ENCODE results near the gene CYP4F22. TPM values are rescaled to one million over a fixed set of nuclear protein-coding genes. Genes with fewer than 3 reads are reported as not detected.

The CYP4F22 gene
- total RNA-seq, 2 donors from 2014 or later: not detected

DNA sequence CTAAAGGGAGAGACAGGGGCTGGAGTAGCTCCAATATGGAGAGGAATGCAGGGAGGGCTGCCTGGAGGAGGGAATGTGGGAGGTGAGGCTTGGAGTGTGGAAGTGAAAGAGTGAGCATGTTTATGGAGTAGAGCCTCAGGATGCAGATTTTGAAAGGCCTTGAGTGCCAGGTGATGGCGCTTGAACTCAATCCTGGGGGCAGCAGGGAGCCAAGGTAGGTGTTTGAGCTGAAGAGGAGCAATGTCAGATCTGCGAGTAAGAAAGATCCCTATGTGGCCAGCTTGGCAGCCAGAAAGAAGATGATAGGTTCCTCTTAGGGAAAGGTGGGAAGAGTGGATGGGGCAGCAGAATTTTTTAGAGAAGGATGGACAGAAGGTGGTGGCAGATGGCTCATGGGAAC lies 40.3 kb downstream of the CYP4F22 start:
- Histone ChIP-seq H3K4me3 (no peak overlapping the region), H3K27me3 (replicated peaks; ENCODE audit: insufficient read depth) (no peaks in the 10 kb centered on the region), H3K9me3 (no peaks in the 10 kb centered on the region), H3K4me1 (ENCODE audit: control insufficient read depth in 1 of 2, low read depth in 2 of 2) (peaks cover 6 to 11% of the 10 kb centered on the region in 2 donors), H3K27ac (no peak overlapping the region), H3K36me3 (no peaks in the 10 kb centered on the region)
- TF ChIP-seq, protein P1, sequence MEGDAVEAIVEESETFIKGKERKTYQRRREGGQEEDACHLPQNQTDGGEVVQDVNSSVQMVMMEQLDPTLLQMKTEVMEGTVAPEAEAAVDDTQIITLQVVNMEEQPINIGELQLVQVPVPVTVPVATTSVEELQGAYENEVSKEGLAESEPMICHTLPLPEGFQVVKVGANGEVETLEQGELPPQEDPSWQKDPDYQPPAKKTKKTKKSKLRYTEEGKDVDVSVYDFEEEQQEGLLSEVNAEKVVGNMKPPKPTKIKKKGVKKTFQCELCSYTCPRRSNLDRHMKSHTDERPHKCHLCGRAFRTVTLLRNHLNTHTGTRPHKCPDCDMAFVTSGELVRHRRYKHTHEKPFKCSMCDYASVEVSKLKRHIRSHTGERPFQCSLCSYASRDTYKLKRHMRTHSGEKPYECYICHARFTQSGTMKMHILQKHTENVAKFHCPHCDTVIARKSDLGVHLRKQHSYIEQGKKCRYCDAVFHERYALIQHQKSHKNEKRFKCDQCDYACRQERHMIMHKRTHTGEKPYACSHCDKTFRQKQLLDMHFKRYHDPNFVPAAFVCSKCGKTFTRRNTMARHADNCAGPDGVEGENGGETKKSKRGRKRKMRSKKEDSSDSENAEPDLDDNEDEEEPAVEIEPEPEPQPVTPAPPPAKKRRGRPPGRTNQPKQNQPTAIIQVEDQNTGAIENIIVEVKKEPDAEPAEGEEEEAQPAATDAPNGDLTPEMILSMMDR (IDR thresholded peaks at IDR 0.05): no peak
- DNase-seq (ENCODE audit: low spot score) (no peak), ATAC-seq (ENCODE audit: insufficient number of reproducible peaks, low FRiP score, low read depth) (no peak)

DNA sequence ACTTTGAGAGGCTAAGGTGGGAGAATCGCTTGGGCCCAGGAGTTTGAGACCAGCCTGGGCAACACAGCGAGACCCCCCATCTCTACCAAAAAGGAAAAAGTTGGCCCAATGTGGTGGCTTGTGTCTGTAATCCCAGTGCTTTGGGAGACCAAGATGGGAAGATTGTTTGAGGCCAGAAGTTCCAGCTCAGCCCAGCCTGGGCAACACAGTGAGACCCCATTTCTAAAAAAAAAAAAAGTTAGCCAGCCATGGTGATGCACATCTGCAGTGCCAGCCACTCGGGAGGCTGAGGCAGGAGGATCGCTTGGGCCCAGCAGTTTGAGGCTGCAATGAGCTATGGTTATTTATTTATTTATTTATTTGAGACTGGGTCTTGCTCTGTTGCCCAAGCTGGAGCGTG lies 41.3 kb downstream of the CYP4F22 start:
- DNase-seq (ENCODE audit: low spot score) (no peak), ATAC-seq (ENCODE audit: insufficient number of reproducible peaks, low FRiP score, low read depth) (no peak)
- Histone ChIP-seq H3K4me3 (no peak overlapping the region), H3K27me3 (replicated peaks; ENCODE audit: insufficient read depth) (no peaks in the 10 kb centered on the region), H3K36me3 (no peaks in the 10 kb centered on the region), H3K9me3 (no peaks in the 10 kb centered on the region), H3K4me1 (ENCODE audit: control insufficient read depth in 1 of 2, low read depth in 2 of 2) (peaks cover 6 to 11% of the 10 kb centered on the region in 2 donors), H3K27ac (no peak overlapping the region)
- TF ChIP-seq, protein P1 (IDR thresholded peaks at IDR 0.05): no peak

DNA sequence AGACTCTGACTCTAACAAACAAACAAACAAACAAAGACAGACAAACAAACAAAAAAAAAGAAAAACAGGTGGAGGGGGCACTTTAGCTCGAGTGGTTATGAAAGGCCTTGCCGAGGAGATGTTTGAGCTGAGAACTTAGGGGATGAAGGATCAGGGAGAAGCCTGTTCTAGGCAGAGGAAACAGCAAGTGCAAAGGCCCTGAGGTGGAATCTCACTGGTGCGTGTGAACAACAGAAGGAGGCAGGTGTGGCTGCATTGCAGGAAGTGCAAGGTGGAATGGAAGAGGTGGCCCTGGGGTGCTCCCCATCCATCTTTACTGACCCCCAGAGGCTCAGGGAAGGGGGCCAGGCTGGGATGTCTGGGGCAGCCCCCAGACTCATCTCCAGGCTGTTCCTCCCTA lies 41.9 kb downstream of the CYP4F22 start:
- no peaks in the 10 kb centered on the region for H3K36me3 ChIP-seq
- TF ChIP-seq, protein P1 (IDR thresholded peaks at IDR 0.05): no peak
- no peak for DNase-seq (ENCODE audit: low spot score)
- no peak overlapping the region for H3K4me3 ChIP-seq
- no peaks in the 10 kb centered on the region for H3K27me3 ChIP-seq (replicated peaks; ENCODE audit: insufficient read depth)
- no peak overlapping the region for H3K27ac ChIP-seq
- ATAC-seq (ENCODE audit: insufficient number of reproducible peaks, low FRiP score, low read depth): no peak
- H3K4me1 ChIP-seq (ENCODE audit: control insufficient read depth in 1 of 2, low read depth in 2 of 2): peaks cover 6 to 11% of the 10 kb centered on the region in 2 donors
- no peaks in the 10 kb centered on the region for H3K9me3 ChIP-seq

DNA sequence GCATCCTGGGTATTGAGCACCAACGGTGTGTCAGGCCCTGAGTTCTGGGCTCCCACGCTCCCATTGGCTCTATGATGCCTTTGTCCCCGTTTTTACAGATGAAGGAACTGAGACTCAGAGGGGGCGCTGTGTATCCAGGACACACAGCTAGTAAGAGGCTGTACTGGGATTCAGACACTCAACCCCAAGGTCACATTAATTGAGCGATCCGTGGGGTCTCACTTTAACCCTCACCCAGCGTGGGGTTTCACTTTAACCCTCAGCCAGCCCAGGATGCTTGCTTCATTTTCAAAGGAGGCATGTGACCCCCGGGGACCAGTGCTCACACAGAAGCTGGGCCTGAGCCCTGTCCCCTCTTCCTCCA lies 42.6 kb downstream of the CYP4F22 start:
- H3K9me3 ChIP-seq: no peaks in the 10 kb centered on the region
- H3K4me3 ChIP-seq: peak overlapping the region; percentile 66
- no peak overlapping the region for H3K27ac ChIP-seq
- ATAC-seq (ENCODE audit: insufficient number of reproducible peaks, low FRiP score, low read depth) (no peak), DNase-seq (ENCODE audit: low spot score) (no peak)
- peaks cover 6 to 17% of the 10 kb centered on the region in 2 donors for H3K4me1 ChIP-seq (ENCODE audit: control insufficient read depth in 1 of 2, low read depth in 2 of 2)
- no peaks in the 10 kb centered on the region for H3K27me3 ChIP-seq (replicated peaks; ENCODE audit: insufficient read depth)
- H3K36me3 ChIP-seq: no peaks in the 10 kb centered on the region
- TF ChIP-seq, protein P1 (IDR thresholded peaks at IDR 0.05): no peak

DNA sequence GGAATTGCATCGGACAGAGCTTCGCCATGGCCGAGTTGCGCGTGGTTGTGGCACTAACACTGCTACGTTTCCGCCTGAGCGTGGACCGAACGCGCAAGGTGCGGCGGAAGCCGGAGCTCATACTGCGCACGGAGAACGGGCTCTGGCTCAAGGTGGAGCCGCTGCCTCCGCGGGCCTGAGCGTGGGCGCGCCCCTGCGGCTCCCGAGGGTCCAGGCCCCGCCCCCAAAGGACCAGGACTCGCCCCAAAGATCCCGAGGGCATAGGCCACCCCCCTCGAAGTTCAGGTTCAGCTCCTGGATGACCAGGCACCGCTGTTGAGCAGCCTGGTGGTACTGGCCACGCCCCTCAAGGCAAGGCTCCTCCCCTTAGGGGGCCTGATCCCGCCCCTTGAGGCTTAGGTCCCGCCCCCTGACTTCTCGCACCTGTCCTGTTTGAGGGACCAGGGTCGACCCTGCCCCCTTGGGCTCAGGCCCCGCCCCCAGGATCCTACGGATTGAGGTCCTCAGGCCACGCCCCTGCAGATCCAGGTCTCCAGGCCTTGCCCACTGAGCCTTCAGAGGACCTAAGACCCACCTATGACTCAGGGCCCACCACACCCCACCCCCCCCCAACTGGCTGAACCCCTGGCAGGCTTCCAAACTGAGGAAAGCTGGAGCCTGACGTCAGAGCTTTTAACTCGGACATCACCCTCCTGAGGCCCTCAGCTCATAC lies 43.1 kb downstream of the CYP4F22 start:
- peak overlapping the region; percentile 66 for H3K4me3 ChIP-seq
- no peaks in the 10 kb centered on the region for H3K27me3 ChIP-seq (replicated peaks; ENCODE audit: insufficient read depth)
- DNase-seq (ENCODE audit: low spot score) (no peak), ATAC-seq (ENCODE audit: insufficient number of reproducible peaks, low FRiP score, low read depth) (no peak)
- no peaks in the 10 kb centered on the region for H3K9me3 ChIP-seq
- TF ChIP-seq, protein P1 (IDR thresholded peaks at IDR 0.05): no peak
- no peaks in the 10 kb centered on the region for H3K36me3 ChIP-seq
- no peak overlapping the region for H3K27ac ChIP-seq
- H3K4me1 ChIP-seq (ENCODE audit: control insufficient read depth in 1 of 2, low read depth in 2 of 2): peaks cover 6 to 20% of the 10 kb centered on the region in 2 donors

All from thoracic aorta (tissue), 2 donors.